RWPE2 (cell line): ENCODE data around the gene MYH16.
"Not testable (repeated sequence)": the region's sequence is repeated elsewhere in the genome, so short reads cannot be mapped to it uniquely, and the experiment has no call there.

Experiments used
- ATAC-seq: fragments of 200-7000 bp; cut with Tn5 transposase; 3 replicates; pipeline ENCODE4 v1.9.1; 2021; ENCODE audit warnings: low read depth
- DNase-seq: peaks from one replicate; pipeline ENCODE4 v3.0.0-alpha.2; 2020; ENCODE audit warnings: low spot score
- H3K27ac ChIP-seq: fragments of 450-650 bp; 2 replicates; pipeline ENCODE4 v1.5.1; 2017; ENCODE audit warnings: mild to moderate bottlenecking; ENCODE audit not compliant: poor library complexity, severe bottlenecking
- H3K27me3 ChIP-seq: fragments of 250-450 bp; sonication (Bioruptor Pico); 2 replicates; pipeline ENCODE4 v1.5.1; 2021; ENCODE audit warnings: mild to moderate bottlenecking, moderate library complexity; ENCODE audit not compliant: insufficient read depth, poor library complexity, severe bottlenecking
- H3K36me3 ChIP-seq: fragments of 250-450 bp; sonication (Bioruptor Pico); 2 replicates; pipeline ENCODE4 v1.5.1; 2020; ENCODE audit warnings: low read depth, mild to moderate bottlenecking, moderate library complexity
- H3K4me1 ChIP-seq: fragments of 250-450 bp; sonication (Bioruptor Pico); 2 replicates; pipeline ENCODE4 v1.5.1; 2021; ENCODE audit warnings: mild to moderate bottlenecking, moderate library complexity; ENCODE audit not compliant: insufficient read depth, poor library complexity, severe bottlenecking
- H3K4me3 ChIP-seq: fragments of 250-450 bp; sonication (Bioruptor Pico); 2 replicates; pipeline ENCODE4 v1.5.1; 2021; ENCODE audit warnings: mild to moderate bottlenecking, moderate library complexity; ENCODE audit not compliant: severe bottlenecking
- H3K9me3 ChIP-seq: fragments of 250-450 bp; sonication (Bioruptor Pico); 2 replicates; pipeline ENCODE4 v1.5.1; 2021; ENCODE audit warnings: mild to moderate bottlenecking, moderate library complexity; ENCODE audit not compliant: severe bottlenecking
- CTCF ChIP-seq: fragments of 450-650 bp; IDR thresholded peaks from one replicate; pipeline ENCODE4 v1.5.1; 2017; ENCODE audit warnings: mild to moderate bottlenecking, moderate library complexity; ENCODE audit not compliant: poor library complexity, severe bottlenecking

MYH16 gene

GRCh38 chr7:99324559-99324958 is 51.9 kb downstream of the MYH16 start:
- peaks cover 13% of the 10 kb centered on the region for H3K4me1 ChIP-seq
- DNase-seq = no peak
- no peaks in the 10 kb centered on the region for H3K9me3 ChIP-seq
- H3K27ac ChIP-seq = no peak overlapping the region
- peak overlapping the region; percentile 89 for H3K4me3 ChIP-seq
- ATAC-seq = no peak
- TF ChIP-seq CTCF = no peak
- no peaks in the 10 kb centered on the region for H3K27me3 ChIP-seq
- peaks cover 14% of the 10 kb centered on the region for H3K36me3 ChIP-seq

- Histone ChIP-seq H3K4me1 (peaks cover 18% of the 10 kb centered on the region), H3K27me3 (no peaks in the 10 kb centered on the region), H3K27ac (peak overlapping the region; percentile 57), H3K36me3 (peaks cover 19% of the 10 kb centered on the region), H3K9me3 (no peaks in the 10 kb centered on the region), H3K4me3 (peak overlapping the region; percentile 89)
- ATAC-seq = no peak
- no peak for TF ChIP-seq CTCF
- no peak for DNase-seq
Observed at GRCh38 chr7:99325001-99325493, 52.4 kb downstream of the MYH16 start.

- Histone ChIP-seq H3K4me3 (peak within 1 kb of the TSS; percentile 89), H3K27ac (peak within 1 kb of the TSS; percentile 57), H3K36me3 (peaks cover 22% of the 10 kb centered on the region), H3K4me1 (peaks cover 24% of the 10 kb centered on the region), H3K9me3 (no peaks in the 10 kb centered on the region), H3K27me3 (no peaks in the 10 kb centered on the region)
- ATAC-seq (peak; percentile 86), DNase-seq (peak; percentile 88)
- no peak for TF ChIP-seq CTCF
Observed at GRCh38 chr7:99325592-99326407, 53.2 kb downstream of the MYH16 start, which contains the start of gene ARPC1A. TSS of gene ARPC1A (plus strand) at chr7:99325898. CDS start at chr7:99333354, 7,456 bp downstream.

- Histone ChIP-seq H3K4me3 (peak overlapping the region; percentile 89), H3K27me3 (no peaks in the 10 kb centered on the region), H3K4me1 (peaks cover 30% of the 10 kb centered on the region), H3K36me3 (peaks cover 22% of the 10 kb centered on the region), H3K27ac (peak overlapping the region; percentile 57), H3K9me3 (no peaks in the 10 kb centered on the region)
- no peak for DNase-seq
- no peak for ATAC-seq
- TF ChIP-seq CTCF = no peak
Observed at GRCh38 chr7:99326408-99326782, 53.8 kb downstream of the MYH16 start.

GRCh38 chr7:99330314-99330961 is 57.8 kb downstream of the MYH16 start:
- Histone ChIP-seq H3K4me1 (peaks cover 35% of the 10 kb centered on the region), H3K27ac (peak overlapping the region; percentile 93), H3K36me3 (peaks cover 62% of the 10 kb centered on the region)
- H3K4me3 ChIP-seq, H3K9me3 ChIP-seq, H3K27me3 ChIP-seq, DNase-seq: not testable (repeated sequence)
- ATAC-seq = peak; percentile 76
